Retinal pigment epithelial cell (primary cell): ENCODE measurements around the gene GCNT3.
"Not testable (repeated sequence)": the region's sequence is repeated elsewhere in the genome, so short reads cannot be mapped to it uniquely, and the experiment has no call there.

Source experiments
- DNase-seq: peaks from one replicate; pipeline ENCODE4 v3.0.0-alpha.2; 2010; ENCODE audit warnings: low read depth
- H3K4me3 ChIP-seq: 2 replicates; pipeline ENCODE4 v1.5.1; 2011; ENCODE audit warnings: mild to moderate bottlenecking, low read length, control low read depth, moderate library complexity
- TF ChIP-seq, protein P1 (sequence below): conservative IDR thresholded peaks from 2 replicates; pipeline ENCODE4 v1.5.1; 2011; ENCODE audit warnings: low read depth, low read length, control low read depth, inconsistent platforms

The GCNT3 gene

DNA sequence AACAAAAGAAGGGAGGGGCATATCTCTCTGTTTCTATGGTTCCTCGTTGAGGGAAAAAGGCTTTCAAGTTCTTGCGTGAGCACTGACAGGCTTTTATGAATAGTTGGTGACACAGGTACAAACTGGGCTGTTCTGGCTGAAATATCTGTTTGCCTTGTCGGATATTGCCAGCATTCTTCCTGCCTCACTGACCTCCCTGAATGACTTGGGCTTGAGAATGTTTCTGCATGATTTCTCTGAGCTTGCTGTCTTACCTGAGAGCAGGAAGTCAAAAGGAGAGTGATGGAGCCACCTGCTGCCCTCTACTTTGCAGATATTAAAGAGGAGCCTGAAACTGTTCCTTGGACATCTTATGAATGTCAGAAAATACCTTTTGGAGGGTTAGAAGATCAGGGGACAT is 4.8 kb downstream of the GCNT3 start:
- no peak overlapping the region for H3K4me3 ChIP-seq
- no peak for DNase-seq
- TF ChIP-seq, protein P1, sequence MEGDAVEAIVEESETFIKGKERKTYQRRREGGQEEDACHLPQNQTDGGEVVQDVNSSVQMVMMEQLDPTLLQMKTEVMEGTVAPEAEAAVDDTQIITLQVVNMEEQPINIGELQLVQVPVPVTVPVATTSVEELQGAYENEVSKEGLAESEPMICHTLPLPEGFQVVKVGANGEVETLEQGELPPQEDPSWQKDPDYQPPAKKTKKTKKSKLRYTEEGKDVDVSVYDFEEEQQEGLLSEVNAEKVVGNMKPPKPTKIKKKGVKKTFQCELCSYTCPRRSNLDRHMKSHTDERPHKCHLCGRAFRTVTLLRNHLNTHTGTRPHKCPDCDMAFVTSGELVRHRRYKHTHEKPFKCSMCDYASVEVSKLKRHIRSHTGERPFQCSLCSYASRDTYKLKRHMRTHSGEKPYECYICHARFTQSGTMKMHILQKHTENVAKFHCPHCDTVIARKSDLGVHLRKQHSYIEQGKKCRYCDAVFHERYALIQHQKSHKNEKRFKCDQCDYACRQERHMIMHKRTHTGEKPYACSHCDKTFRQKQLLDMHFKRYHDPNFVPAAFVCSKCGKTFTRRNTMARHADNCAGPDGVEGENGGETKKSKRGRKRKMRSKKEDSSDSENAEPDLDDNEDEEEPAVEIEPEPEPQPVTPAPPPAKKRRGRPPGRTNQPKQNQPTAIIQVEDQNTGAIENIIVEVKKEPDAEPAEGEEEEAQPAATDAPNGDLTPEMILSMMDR = no peak

DNA sequence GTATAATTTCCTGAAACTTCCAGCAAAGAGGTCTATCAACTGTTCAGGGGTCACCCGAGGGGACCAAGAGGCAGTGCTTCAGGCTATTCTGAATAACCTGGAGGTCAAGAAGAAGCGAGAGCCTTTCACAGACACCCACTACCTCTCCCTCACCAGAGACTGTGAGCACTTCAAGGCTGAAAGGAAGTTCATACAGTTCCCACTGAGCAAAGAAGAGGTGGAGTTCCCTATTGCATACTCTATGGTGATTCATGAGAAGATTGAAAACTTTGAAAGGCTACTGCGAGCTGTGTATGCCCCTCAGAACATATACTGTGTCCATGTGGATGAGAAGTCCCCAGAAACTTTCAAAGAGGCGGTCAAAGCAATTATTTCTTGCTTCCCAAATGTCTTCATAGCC is 6.8 kb downstream of the GCNT3 start:
- DNase-seq = no peak
- TF ChIP-seq, protein P1 = no peak

DNA sequence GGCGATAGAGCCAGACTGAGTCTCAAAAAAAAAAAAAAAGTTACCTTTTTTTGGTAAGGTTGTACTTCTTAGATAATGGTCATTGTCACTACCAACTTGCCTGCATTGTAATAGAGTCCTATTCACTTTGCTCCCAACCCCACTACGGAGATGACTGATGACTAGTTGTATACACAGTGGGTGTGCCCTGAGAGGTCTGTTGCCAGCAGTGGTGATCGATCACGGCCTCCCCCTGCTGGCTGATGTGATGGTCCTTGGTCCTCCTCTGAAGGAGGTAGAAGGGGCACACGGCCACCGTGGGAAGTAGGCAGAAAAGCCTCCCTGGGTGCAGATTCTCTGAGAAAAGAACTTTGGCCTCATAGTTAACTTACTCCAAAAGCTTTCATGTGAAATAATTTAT is 10.7 kb downstream of the GCNT3 start:
- no peak overlapping the region for H3K4me3 ChIP-seq
- TF ChIP-seq, protein P1 = peak; percentile 55
- DNase-seq = no peak

More for the DNA sequence above, 6.8 kb downstream of the GCNT3 start:
- no peak overlapping the region for H3K4me3 ChIP-seq

DNA sequence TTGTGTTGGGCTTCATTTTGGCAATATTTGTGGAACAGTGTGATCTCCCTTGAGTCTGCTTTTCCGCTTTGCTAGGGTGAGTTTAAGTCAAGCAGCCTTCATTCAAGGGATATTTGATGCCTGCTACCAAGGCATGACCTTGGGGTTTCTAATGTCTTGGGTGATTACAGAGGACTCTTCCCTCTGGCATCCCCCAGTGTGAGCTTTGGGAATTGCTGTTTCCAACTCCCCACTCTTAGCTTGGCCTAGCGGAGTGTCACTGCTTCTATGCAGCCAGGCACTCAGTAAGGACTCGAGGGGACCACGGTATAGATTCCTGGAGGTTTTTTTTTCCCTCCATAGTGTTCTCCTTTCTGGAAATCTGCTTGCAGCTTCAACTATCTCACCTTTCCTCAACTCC is 21.1 kb downstream of the GCNT3 start:
- no peak for DNase-seq
- TF ChIP-seq, protein P1 = peak; percentile 46
- H3K4me3 ChIP-seq = no peak overlapping the region

DNA sequence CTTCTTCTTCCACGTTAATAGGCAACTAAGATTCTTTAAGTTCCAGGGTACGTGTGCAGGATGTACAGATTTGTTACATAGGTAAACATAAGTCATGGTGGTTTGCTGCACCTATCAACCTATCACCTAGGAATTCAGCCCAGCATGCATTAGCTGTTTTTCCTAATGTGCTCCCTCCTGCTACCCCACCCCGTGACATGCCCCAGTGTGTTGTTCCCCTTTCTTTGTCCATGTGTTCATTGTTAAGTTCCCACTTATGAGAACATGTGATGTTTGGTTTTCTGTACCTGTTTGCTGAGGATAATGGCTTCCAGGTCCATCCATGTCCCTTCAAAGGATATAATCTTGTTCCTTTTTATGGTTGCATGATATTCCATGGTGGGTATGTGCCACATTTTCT is 24.6 kb downstream of the GCNT3 start:
- DNase-seq = no peak
- TF ChIP-seq, protein P1 = no peak
- H3K4me3 ChIP-seq = no peak overlapping the region

DNA sequence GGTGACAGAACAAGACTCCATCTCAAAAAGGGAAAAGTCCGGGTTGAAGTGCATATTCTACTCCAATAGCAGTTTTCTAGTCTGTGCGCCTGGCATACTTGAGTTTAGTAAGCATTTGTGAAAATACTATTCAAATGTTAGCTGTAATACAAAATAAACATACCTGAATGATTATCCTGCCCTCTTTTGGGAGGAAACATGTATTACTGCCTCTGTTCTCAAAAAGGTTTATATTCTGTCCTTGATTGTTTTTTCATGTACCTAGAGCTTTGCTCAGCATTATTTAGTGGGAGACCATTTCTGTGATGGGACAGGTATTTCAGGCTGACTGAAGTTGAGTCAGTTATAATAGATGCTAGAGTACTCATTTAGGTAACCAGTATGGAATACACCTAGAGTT is 25.9 kb downstream of the GCNT3 start:
- not testable (repeated sequence) for H3K4me3 ChIP-seq, DNase-seq
- TF ChIP-seq, protein P1 = peak; percentile 3

DNA sequence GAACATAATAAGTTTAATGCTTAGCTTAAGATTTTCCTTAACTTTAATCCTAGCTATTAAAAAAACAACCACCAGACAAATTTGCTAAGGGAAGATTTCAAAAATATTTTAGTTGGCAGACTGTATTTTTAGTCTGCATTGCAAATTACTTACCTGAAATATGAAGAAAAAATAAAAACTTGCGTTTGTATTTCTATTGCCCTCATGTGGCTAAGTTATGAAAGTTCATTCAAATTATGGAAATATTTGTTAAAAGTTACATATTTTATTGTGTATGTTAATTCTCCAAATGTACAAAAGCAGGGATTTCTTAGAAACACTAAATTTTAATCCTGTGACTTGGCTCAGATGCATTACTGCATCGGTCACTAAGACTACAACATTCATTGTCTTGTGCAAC is 30.8 kb downstream of the GCNT3 start:
- TF ChIP-seq, protein P1 = no peak
- no peak for DNase-seq
- H3K4me3 ChIP-seq = no peak overlapping the region
